Measurements from ENCODE around the gene PLEKHA6.

GRCh38 chr1:204339541-204339940 lies 20.2 kb downstream of the PLEKHA6 start:
- TF ChIP-seq CTCF (IDR thresholded peaks at IDR 0.05) (no peak), POLR2A (IDR thresholded peaks at IDR 0.05) (no peak)

Data from right lobe of liver (tissue), 4 donors.